GM23338 (cell line): ENCODE results near the gene MAPRE2. TPM values are rescaled to one million over a fixed set of nuclear protein-coding genes. Genes with fewer than 3 reads are reported as not detected.

Experiments used
- ATAC-seq: fragments of 200-7000 bp; cut with Tn5 transposase; 3 replicates; pipeline ENCODE4 v1.9.1; 2020
- DNase-seq: peaks from one replicate; pipeline ENCODE4 v3.0.0-alpha.2; 2015; ENCODE audit warnings: low spot score
- H2AFZ ChIP-seq: fragments of 200-600 bp; sonication (generic); 2 replicates; pipeline ENCODE4 v1.8.0; 2016; ENCODE audit warnings: antibody characterized with exemption, mild to moderate bottlenecking, moderate library complexity
- H3F3A ChIP-seq: fragments of 200-600 bp; sonication (generic); replicated peaks from 2 replicates; pipeline ENCODE4 v1.8.0; 2017; ENCODE audit warnings: antibody characterized with exemption, mixed run types, low read depth
- H3K27ac ChIP-seq: fragments of 200-600 bp; sonication (generic); 2 replicates; pipeline ENCODE4 v1.6.1; 2016; ENCODE audit warnings: low read depth
- H3K27me3 ChIP-seq: fragments of 200-600 bp; sonication (generic); 2 replicates; pipeline ENCODE4 v1.8.0; 2016; ENCODE audit warnings: mild to moderate bottlenecking, mixed run types, moderate library complexity; ENCODE audit not compliant: insufficient read depth
- H3K36me3 ChIP-seq: fragments of 200-600 bp; sonication (generic); 2 replicates; pipeline ENCODE4 v1.8.0; 2016; ENCODE audit warnings: mild to moderate bottlenecking; ENCODE audit not compliant: insufficient read depth
- H3K4me1 ChIP-seq: fragments of 200-600 bp; sonication (generic); 2 replicates; pipeline ENCODE4 v1.8.0; 2016; ENCODE audit warnings: mild to moderate bottlenecking, moderate library complexity; ENCODE audit not compliant: insufficient read depth
- H3K4me2 ChIP-seq: fragments of 200-600 bp; sonication (generic); 2 replicates; pipeline ENCODE4 v1.7.1; 2017; ENCODE audit warnings: mixed run types
- H3K4me3 ChIP-seq: fragments of 200-600 bp; sonication (generic); 2 replicates; pipeline ENCODE4 v1.6.1; 2016; ENCODE audit warnings: mixed run types
- H3K79me2 ChIP-seq: fragments of 200-600 bp; sonication (generic); replicated peaks from 2 replicates; pipeline ENCODE4 v1.8.0; 2017; ENCODE audit warnings: mild to moderate bottlenecking; ENCODE audit not compliant: insufficient read depth
- H3K9me2 ChIP-seq: fragments of 200-600 bp; sonication (generic); 2 replicates; pipeline ENCODE4 v1.8.0; 2017; ENCODE audit not compliant: insufficient read depth
- H4K20me1 ChIP-seq: fragments of 200-600 bp; sonication (generic); replicated peaks from 2 replicates; pipeline ENCODE4 v1.8.0; 2017; ENCODE audit warnings: mild to moderate bottlenecking; ENCODE audit not compliant: insufficient read depth
- H3K27ac Mint-ChIP-seq: 2 replicates; pipeline ENCODE4 v1.8.0; 2020; ENCODE audit warnings: inconsistent platforms, mild to moderate bottlenecking, moderate library complexity, mixed read lengths
- H3K27me3 Mint-ChIP-seq: 3 replicates; pipeline ENCODE4 v1.8.0; 2022; ENCODE audit warnings: low read depth, mild to moderate bottlenecking, moderate library complexity, mixed read lengths, inconsistent platforms; ENCODE audit not compliant: insufficient read depth, poor library complexity
- H3K36me3 Mint-ChIP-seq: 3 replicates; pipeline ENCODE4 v1.8.0; 2021; ENCODE audit warnings: low read depth, mild to moderate bottlenecking, inconsistent platforms, moderate library complexity, mixed read lengths
- H3K4me1 Mint-ChIP-seq: 3 replicates; pipeline ENCODE4 v1.8.0; 2020; ENCODE audit warnings: mild to moderate bottlenecking, inconsistent platforms, mixed read lengths
- H3K4me3 Mint-ChIP-seq: 3 replicates; pipeline ENCODE4 v1.8.0; 2021; ENCODE audit warnings: moderate library complexity, mild to moderate bottlenecking, inconsistent platforms, mixed read lengths
- H3K9me3 Mint-ChIP-seq: 3 replicates; pipeline ENCODE4 v1.8.0; 2020; ENCODE audit warnings: moderate library complexity, mild to moderate bottlenecking, inconsistent platforms, mixed read lengths
- CREB1 ChIP-seq: fragments of 250-450 bp; sonication (Bioruptor Pico); IDR thresholded peaks from 2 replicates; pipeline ENCODE4 v1.5.0; 2020; ENCODE audit warnings: low read depth, mild to moderate bottlenecking, moderate library complexity
- EZH2 ChIP-seq: fragments of 200-600 bp; sonication (generic); IDR thresholded peaks from one replicate; pipeline ENCODE4 v1.8.0; 2017; ENCODE audit warnings: antibody characterized with exemption, mild to moderate bottlenecking, low read depth; ENCODE audit not compliant: unreplicated experiment
- EZH2phosphoT487 ChIP-seq: fragments of 200-600 bp; sonication (generic); IDR thresholded peaks from one replicate; pipeline ENCODE4 v1.8.1; 2018; ENCODE audit warnings: antibody characterized with exemption; ENCODE audit not compliant: unreplicated experiment
- JUNB ChIP-seq: IDR thresholded peaks from one replicate; pipeline ENCODE4 v1.6.1; 2016; ENCODE audit warnings: antibody characterized with exemption; ENCODE audit not compliant: unreplicated experiment
- NANOG ChIP-seq: IDR thresholded peaks from 2 replicates; pipeline ENCODE4 v1.6.1; 2016; ENCODE audit warnings: antibody characterized with exemption, borderline replicate concordance
- POLR2AphosphoS5 ChIP-seq: IDR thresholded peaks from 2 replicates; pipeline ENCODE4 v1.6.1; 2016; ENCODE audit warnings: antibody characterized with exemption, low read depth
- STAT1 ChIP-seq: IDR thresholded peaks from one replicate; pipeline ENCODE4 v1.6.1; 2016; ENCODE audit warnings: antibody characterized with exemption; ENCODE audit not compliant: unreplicated experiment
- ZNF114 ChIP-seq: fragments of 250-450 bp; sonication (Bioruptor Pico); IDR thresholded peaks from 2 replicates; pipeline ENCODE4 v1.5.0; 2020; ENCODE audit warnings: mild to moderate bottlenecking, moderate library complexity
- ZNF331 ChIP-seq: fragments of 250-450 bp; sonication (Bioruptor Pico); IDR thresholded peaks from 2 replicates; pipeline ENCODE4 v1.5.0; 2020; ENCODE audit warnings: low read depth, mild to moderate bottlenecking, moderate library complexity
- polyA plus RNA-seq: library from polyadenylated mRNA; unstranded; fragments of >200 nt; fragmentation: Nextera tagmentation; extraction: Ambion mirVana; gene quantifications from 2 replicates; pipeline ENCODE4 v1.2.1, GENCODE V29; 2016
- total RNA-seq: library from RNA; depleted of rRNA; stranded (reverse); fragments of >200 nt; shearing (Covaris generic); gene quantifications from 2 replicates; pipeline ENCODE4 v1.2.3, GENCODE V29; 2014
- TF ChIP-seq, protein P1 (sequence below): IDR thresholded peaks from one replicate; pipeline ENCODE4 v1.6.1; 2018; ENCODE audit warnings: antibody characterized with exemption; ENCODE audit not compliant: unreplicated experiment
- TF ChIP-seq, protein P2 (sequence below): IDR thresholded peaks from 2 replicates; pipeline ENCODE4 v1.6.1; 2016; ENCODE audit warnings: antibody characterized with exemption
- TF ChIP-seq, protein P3 (sequence below), 2 experiments: fragments of 200-600 bp in 1 of 2; sonication (generic) in 1 of 2; conservative IDR thresholded peaks; 2 replicates each; pipeline versions ENCODE4 v1.5.1 to v1.6.1; 2016 to 2017; ENCODE audit warnings: antibody characterized with exemption in 2 of 2, low read depth in 2 of 2, mild to moderate bottlenecking in 2 of 2, moderate library complexity in 1 of 2
- TF ChIP-seq, protein P4 (sequence below): fragments of 250-450 bp; sonication (Bioruptor Pico); IDR thresholded peaks from 2 replicates; pipeline ENCODE4 v1.5.0; 2020; ENCODE audit warnings: mild to moderate bottlenecking, moderate library complexity

The MAPRE2 gene
- total and polyA plus RNA-seq, 2 experiments from 2014 or later = 17.8 to 40.4 TPM

DNA sequence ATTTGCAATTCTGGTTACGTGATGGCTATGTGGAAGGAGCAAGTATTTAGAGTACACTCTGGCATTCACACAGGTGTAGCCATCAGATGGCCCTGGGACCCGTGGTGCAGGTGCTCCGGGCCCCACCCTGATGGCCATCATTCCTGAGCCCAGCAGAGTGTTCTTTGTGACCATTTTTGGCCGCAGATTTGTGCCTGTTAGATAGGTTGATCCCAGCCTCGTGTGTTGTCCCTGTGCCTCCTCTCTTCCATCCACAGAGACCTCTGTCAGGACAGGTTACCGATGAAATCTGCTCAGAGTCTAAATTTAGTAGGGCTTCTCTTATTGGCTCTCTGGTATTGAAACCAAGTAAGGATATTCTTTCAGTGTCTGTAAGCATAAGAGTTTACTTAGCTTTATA, 33.9 kb downstream of the MAPRE2 start:
- Histone ChIP-seq H3K4me1 (no peaks in the 10 kb centered on the region; the same call in 1 of the 2 replicates), H3K27ac (no peak overlapping the region), H3K9me2 (no peaks in the 10 kb centered on the region), H3K36me3 (no peaks in the 10 kb centered on the region; the same call in 1 of the 2 replicates), H2AFZ (no peak overlapping the region), H3K4me3 (no peak overlapping the region), H3F3A (no peaks in the 10 kb centered on the region), H3K4me2 (no peak overlapping the region), H4K20me1 (no peaks in the 10 kb centered on the region), H3K27me3 (no peaks in the 10 kb centered on the region), H3K79me2 (no peaks in the 10 kb centered on the region)
- Mint-ChIP-seq H3K4me3 (no peak overlapping the region), H3K9me3 (no peaks in the 10 kb centered on the region), H3K27ac (no peak overlapping the region; the same call in 1 of the 2 replicates), H3K27me3 (peaks cover 3% of the 10 kb centered on the region), H3K4me1 (peaks cover 17% of the 10 kb centered on the region; the same call in 2 of the 3 replicates), H3K36me3 (no peaks in the 10 kb centered on the region)
- ATAC-seq = peak; percentile 55
- no peak for TF ChIP-seq JUNB
- no peak for TF ChIP-seq CREB1 (CRISPR knock-in tag)
- TF ChIP-seq, protein P1, sequence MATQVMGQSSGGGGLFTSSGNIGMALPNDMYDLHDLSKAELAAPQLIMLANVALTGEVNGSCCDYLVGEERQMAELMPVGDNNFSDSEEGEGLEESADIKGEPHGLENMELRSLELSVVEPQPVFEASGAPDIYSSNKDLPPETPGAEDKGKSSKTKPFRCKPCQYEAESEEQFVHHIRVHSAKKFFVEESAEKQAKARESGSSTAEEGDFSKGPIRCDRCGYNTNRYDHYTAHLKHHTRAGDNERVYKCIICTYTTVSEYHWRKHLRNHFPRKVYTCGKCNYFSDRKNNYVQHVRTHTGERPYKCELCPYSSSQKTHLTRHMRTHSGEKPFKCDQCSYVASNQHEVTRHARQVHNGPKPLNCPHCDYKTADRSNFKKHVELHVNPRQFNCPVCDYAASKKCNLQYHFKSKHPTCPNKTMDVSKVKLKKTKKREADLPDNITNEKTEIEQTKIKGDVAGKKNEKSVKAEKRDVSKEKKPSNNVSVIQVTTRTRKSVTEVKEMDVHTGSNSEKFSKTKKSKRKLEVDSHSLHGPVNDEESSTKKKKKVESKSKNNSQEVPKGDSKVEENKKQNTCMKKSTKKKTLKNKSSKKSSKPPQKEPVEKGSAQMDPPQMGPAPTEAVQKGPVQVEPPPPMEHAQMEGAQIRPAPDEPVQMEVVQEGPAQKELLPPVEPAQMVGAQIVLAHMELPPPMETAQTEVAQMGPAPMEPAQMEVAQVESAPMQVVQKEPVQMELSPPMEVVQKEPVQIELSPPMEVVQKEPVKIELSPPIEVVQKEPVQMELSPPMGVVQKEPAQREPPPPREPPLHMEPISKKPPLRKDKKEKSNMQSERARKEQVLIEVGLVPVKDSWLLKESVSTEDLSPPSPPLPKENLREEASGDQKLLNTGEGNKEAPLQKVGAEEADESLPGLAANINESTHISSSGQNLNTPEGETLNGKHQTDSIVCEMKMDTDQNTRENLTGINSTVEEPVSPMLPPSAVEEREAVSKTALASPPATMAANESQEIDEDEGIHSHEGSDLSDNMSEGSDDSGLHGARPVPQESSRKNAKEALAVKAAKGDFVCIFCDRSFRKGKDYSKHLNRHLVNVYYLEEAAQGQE = no peak
- TF ChIP-seq NANOG = no peak
- no peak for TF ChIP-seq ZNF114
- no peak for TF ChIP-seq EZH2phosphoT487
- TF ChIP-seq POLR2AphosphoS5 = no peak
- no peak for TF ChIP-seq STAT1
- TF ChIP-seq, protein P2, sequence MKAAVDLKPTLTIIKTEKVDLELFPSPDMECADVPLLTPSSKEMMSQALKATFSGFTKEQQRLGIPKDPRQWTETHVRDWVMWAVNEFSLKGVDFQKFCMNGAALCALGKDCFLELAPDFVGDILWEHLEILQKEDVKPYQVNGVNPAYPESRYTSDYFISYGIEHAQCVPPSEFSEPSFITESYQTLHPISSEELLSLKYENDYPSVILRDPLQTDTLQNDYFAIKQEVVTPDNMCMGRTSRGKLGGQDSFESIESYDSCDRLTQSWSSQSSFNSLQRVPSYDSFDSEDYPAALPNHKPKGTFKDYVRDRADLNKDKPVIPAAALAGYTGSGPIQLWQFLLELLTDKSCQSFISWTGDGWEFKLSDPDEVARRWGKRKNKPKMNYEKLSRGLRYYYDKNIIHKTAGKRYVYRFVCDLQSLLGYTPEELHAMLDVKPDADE = no peak
- TF ChIP-seq ZNF331 (CRISPR knock-in tag) = no peak
- TF ChIP-seq, protein P3, sequence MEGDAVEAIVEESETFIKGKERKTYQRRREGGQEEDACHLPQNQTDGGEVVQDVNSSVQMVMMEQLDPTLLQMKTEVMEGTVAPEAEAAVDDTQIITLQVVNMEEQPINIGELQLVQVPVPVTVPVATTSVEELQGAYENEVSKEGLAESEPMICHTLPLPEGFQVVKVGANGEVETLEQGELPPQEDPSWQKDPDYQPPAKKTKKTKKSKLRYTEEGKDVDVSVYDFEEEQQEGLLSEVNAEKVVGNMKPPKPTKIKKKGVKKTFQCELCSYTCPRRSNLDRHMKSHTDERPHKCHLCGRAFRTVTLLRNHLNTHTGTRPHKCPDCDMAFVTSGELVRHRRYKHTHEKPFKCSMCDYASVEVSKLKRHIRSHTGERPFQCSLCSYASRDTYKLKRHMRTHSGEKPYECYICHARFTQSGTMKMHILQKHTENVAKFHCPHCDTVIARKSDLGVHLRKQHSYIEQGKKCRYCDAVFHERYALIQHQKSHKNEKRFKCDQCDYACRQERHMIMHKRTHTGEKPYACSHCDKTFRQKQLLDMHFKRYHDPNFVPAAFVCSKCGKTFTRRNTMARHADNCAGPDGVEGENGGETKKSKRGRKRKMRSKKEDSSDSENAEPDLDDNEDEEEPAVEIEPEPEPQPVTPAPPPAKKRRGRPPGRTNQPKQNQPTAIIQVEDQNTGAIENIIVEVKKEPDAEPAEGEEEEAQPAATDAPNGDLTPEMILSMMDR (conservative IDR thresholded peaks at IDR 0.05; ENCODE audit: low read depth in 2 of 2) = no peak
- TF ChIP-seq EZH2 = no peak
- TF ChIP-seq, protein P4, sequence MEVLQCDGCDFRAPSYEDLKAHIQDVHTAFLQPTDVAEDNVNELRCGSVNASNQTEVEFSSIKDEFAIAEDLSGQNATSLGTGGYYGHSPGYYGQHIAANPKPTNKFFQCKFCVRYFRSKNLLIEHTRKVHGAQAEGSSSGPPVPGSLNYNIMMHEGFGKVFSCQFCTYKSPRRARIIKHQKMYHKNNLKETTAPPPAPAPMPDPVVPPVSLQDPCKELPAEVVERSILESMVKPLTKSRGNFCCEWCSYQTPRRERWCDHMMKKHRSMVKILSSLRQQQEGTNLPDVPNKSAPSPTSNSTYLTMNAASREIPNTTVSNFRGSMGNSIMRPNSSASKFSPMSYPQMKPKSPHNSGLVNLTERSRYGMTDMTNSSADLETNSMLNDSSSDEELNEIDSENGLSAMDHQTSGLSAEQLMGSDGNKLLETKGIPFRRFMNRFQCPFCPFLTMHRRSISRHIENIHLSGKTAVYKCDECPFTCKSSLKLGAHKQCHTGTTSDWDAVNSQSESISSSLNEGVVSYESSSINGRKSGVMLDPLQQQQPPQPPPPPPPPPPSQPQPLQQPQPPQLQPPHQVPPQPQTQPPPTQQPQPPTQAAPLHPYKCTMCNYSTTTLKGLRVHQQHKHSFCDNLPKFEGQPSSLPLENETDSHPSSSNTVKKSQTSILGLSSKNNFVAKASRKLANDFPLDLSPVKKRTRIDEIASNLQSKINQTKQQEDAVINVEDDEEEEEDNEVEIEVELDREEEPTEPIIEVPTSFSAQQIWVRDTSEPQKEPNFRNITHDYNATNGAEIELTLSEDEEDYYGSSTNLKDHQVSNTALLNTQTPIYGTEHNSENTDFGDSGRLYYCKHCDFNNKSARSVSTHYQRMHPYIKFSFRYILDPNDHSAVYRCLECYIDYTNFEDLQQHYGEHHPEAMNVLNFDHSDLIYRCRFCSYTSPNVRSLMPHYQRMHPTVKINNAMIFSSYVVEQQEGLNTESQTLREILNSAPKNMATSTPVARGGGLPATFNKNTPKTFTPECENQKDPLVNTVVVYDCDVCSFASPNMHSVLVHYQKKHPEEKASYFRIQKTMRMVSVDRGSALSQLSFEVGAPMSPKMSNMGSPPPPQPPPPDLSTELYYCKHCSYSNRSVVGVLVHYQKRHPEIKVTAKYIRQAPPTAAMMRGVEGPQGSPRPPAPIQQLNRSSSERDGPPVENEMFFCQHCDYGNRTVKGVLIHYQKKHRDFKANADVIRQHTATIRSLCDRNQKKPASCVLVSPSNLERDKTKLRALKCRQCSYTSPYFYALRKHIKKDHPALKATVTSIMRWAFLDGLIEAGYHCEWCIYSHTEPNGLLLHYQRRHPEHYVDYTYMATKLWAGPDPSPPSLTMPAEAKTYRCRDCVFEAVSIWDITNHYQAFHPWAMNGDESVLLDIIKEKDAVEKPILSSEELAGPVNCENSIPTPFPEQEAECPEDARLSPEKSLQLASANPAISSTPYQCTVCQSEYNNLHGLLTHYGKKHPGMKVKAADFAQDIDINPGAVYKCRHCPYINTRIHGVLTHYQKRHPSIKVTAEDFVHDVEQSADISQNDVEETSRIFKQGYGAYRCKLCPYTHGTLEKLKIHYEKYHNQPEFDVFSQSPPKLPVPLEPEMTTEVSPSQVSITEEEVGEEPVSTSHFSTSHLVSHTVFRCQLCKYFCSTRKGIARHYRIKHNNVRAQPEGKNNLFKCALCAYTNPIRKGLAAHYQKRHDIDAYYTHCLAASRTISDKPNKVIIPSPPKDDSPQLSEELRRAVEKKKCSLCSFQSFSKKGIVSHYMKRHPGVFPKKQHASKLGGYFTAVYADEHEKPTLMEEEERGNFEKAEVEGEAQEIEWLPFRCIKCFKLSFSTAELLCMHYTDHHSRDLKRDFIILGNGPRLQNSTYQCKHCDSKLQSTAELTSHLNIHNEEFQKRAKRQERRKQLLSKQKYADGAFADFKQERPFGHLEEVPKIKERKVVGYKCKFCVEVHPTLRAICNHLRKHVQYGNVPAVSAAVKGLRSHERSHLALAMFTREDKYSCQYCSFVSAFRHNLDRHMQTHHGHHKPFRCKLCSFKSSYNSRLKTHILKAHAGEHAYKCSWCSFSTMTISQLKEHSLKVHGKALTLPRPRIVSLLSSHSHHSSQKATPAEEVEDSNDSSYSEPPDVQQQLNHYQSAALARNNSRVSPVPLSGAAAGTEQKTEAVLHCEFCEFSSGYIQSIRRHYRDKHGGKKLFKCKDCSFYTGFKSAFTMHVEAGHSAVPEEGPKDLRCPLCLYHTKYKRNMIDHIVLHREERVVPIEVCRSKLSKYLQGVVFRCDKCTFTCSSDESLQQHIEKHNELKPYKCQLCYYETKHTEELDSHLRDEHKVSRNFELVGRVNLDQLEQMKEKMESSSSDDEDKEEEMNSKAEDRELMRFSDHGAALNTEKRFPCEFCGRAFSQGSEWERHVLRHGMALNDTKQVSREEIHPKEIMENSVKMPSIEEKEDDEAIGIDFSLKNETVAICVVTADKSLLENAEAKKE (CRISPR knock-in tag) = no peak
- no peak for DNase-seq
